T-helper 17 cell (primary cell): ENCODE data around the gene FTMT. TPM values are rescaled to one million over a fixed set of nuclear protein-coding genes. Genes with fewer than 3 reads are reported as not detected.

ENCODE experiments used
- ATAC-seq: fragments of 150-1000 bp; cut with Tn5 transposase; 2 replicates; pipeline ENCODE4 v1.10.0; 2021; ENCODE audit warnings: mild to moderate bottlenecking, moderate library complexity
- DNase-seq, 3 donors: peaks; one replicate each; pipeline versions ENCODE4 v3.0.0 to v3.0.0-alpha.2; 2020 to 2021
- H3K9me3 ChIP-seq: one replicate; pipeline ENCODE4 v1.7.0; 2013; ENCODE audit warnings: low read length, mild to moderate bottlenecking; ENCODE audit not compliant: control insufficient read depth, poor library complexity, severe bottlenecking
- H3K27ac Mint-ChIP-seq: one replicate; pipeline ENCODE4 v1.8.0; 2022; ENCODE audit warnings: mild to moderate bottlenecking, moderate library complexity, mixed read lengths
- H3K27me3 Mint-ChIP-seq: one replicate; pipeline ENCODE4 v1.8.0; 2022; ENCODE audit warnings: mixed read lengths
- H3K36me3 Mint-ChIP-seq: one replicate; pipeline ENCODE4 v1.8.0; 2022; ENCODE audit warnings: low read depth, mixed read lengths
- H3K4me1 Mint-ChIP-seq: one replicate; pipeline ENCODE4 v1.8.0; 2022; ENCODE audit warnings: mild to moderate bottlenecking, mixed read lengths
- H3K4me3 Mint-ChIP-seq: one replicate; pipeline ENCODE4 v1.8.0; 2022; ENCODE audit warnings: mild to moderate bottlenecking, moderate library complexity, mixed read lengths
- total RNA-seq, 4 donors: library from RNA in 2 of 4; stranded (reverse) in 2 of 4; gene quantifications; one replicate each; pipeline ENCODE4 v1.2.3 and lab custom pipeline; 2022 to 2026

Gene FTMT
- total RNA-seq, 2 donors from 2014 or later = not detected

GRCh38 chr5:121870489-121870888 is 18.8 kb downstream of the FTMT start:
- H3K27me3 Mint-ChIP-seq = peaks cover 5% of the 10 kb centered on the region
- H3K36me3 Mint-ChIP-seq = no peaks in the 10 kb centered on the region
- no peak for DNase-seq
- H3K4me1 Mint-ChIP-seq = peaks cover 2% of the 10 kb centered on the region
- ATAC-seq = no peak
- no peak overlapping the region for H3K27ac Mint-ChIP-seq
- no peak overlapping the region for H3K4me3 Mint-ChIP-seq
- H3K9me3 ChIP-seq = no peaks in the 10 kb centered on the region

DNA sequence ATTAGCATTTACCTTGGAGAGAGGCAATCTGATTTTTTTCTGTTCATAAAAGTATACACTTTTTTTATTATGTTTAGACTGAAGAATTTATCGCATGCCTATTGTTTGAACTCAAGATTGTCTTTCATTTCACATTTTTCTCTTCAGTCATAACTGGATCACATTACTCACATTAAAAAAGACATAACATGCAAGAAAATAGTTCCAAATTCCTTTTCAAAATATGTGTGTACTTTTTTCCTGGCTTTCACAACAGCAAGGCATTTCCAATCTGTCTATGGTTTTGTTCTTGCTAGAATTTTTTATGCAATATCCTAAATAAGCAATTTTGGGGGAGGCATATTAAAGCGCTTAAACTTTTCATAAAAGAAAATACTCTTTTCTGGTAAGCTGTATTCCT is 21.2 kb downstream of the FTMT start:
- H3K36me3 Mint-ChIP-seq = no peaks in the 10 kb centered on the region

GRCh38 chr5:121873409-121873808 is 21.7 kb downstream of the FTMT start:
- no peak overlapping the region for H3K27ac Mint-ChIP-seq
- no peaks in the 10 kb centered on the region for H3K27me3 Mint-ChIP-seq

More for the DNA sequence above, 21.2 kb downstream of the FTMT start:
- H3K9me3 ChIP-seq = no peaks in the 10 kb centered on the region
- Mint-ChIP-seq H3K27ac (no peak overlapping the region), H3K4me1 (peaks cover 2% of the 10 kb centered on the region), H3K27me3 (no peaks in the 10 kb centered on the region), H3K4me3 (no peak overlapping the region)
- no peak for ATAC-seq
- no peak for DNase-seq

GRCh38 chr5:121885630-121886029 is 33.9 kb downstream of the FTMT start:
- no peak overlapping the region for H3K4me3 Mint-ChIP-seq

More at GRCh38 chr5:121873409-121873808, 21.7 kb downstream of the FTMT start:
- Mint-ChIP-seq H3K4me1 (peaks cover 2% of the 10 kb centered on the region), H3K4me3 (no peak overlapping the region), H3K36me3 (no peaks in the 10 kb centered on the region)
- H3K9me3 ChIP-seq = no peaks in the 10 kb centered on the region
- ATAC-seq (no peak), DNase-seq (no peak)

DNA sequence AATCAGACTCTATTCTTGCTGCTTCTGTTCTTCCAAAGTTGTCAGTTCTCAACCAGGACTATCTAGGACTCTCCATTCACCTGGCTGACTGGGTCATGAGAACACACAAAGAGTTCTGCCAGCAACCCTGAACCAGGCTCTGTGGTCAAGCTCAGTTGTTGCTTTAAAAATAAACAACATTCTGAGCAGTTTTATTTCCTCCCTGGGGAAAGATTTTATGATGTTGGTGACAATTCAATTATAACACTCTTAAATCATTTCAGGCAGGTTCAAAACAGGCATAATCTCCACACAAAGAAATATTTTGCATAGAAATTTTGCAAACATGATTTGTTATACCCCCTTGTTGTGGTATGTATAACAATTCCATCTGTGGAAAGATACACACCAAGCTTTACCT is 36.0 kb downstream of the FTMT start:
- Mint-ChIP-seq H3K4me1 (no peaks in the 10 kb centered on the region), H3K36me3 (no peaks in the 10 kb centered on the region), H3K27me3 (no peaks in the 10 kb centered on the region), H3K4me3 (no peak overlapping the region), H3K27ac (no peak overlapping the region)
- ATAC-seq (no peak), DNase-seq (no peak)
- no peaks in the 10 kb centered on the region for H3K9me3 ChIP-seq

More at GRCh38 chr5:121885630-121886029, 33.9 kb downstream of the FTMT start:
- Mint-ChIP-seq H3K36me3 (no peaks in the 10 kb centered on the region), H3K4me1 (no peaks in the 10 kb centered on the region), H3K27ac (no peak overlapping the region), H3K27me3 (no peaks in the 10 kb centered on the region)
- no peaks in the 10 kb centered on the region for H3K9me3 ChIP-seq
- no peak for DNase-seq
- no peak for ATAC-seq

DNA sequence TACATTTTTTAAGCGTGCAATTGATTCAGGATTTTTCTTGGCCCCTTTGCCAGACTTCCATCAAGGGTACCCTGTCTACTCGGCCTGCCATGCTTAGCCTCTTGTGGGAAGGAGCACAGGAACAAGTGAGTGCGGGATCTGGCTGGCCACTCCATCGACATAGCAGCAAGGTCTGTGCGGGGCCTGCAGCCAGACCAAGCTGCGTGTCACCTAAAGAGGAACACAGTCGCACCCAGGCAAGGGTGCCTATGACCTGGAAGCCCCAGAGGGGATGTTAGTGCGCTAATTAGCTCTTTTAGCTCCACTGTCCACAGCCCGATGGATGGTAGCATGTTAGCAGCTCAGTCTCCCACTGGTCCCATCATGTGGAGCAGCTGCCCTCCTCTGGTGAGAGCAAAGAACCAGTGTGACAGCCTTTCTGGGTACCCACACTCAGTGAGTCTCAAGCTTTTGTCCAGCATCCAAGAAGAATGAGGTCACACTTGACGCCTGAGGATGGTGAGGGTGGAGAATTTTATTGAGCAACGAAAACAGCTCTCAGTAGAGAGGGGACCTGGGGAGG is 38.7 kb downstream of the FTMT start:
- Mint-ChIP-seq H3K4me3 (no peak overlapping the region), H3K27me3 (no peaks in the 10 kb centered on the region), H3K4me1 (no peaks in the 10 kb centered on the region), H3K36me3 (no peaks in the 10 kb centered on the region), H3K27ac (no peak overlapping the region)
- DNase-seq = no peak
- H3K9me3 ChIP-seq = no peaks in the 10 kb centered on the region
- no peak for ATAC-seq

GRCh38 chr5:121897341-121897740 is 45.7 kb downstream of the FTMT start:
- ATAC-seq = no peak

DNA sequence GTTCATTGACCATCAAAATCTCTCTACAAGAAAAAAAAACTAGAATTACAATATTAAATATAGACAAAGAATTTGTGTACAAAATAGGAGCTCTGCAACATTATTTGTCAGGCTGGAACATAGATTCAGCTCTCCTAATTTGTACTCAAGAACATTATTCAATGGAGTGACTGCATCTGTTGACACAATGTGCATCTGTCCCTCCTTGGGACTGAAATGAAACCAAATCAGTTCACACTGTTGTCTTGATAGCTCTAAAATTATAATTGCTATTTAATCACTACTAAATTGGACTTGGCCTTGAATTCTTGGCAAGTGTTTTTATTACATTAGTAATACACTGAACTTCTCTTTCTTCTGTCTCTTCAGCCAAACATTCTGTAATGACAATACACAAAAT is 47.7 kb downstream of the FTMT start:
- Mint-ChIP-seq H3K4me1 (peaks cover 3% of the 10 kb centered on the region), H3K27ac (no peak overlapping the region), H3K27me3 (no peaks in the 10 kb centered on the region), H3K4me3 (no peak overlapping the region), H3K36me3 (no peaks in the 10 kb centered on the region)
- no peak for ATAC-seq
- H3K9me3 ChIP-seq = no peaks in the 10 kb centered on the region
- DNase-seq = no peak

More at GRCh38 chr5:121897341-121897740, 45.7 kb downstream of the FTMT start:
- peaks cover 3% of the 10 kb centered on the region for H3K4me1 Mint-ChIP-seq
- no peaks in the 10 kb centered on the region for H3K36me3 Mint-ChIP-seq
- no peak for DNase-seq
- H3K4me3 Mint-ChIP-seq = no peak overlapping the region
- H3K27me3 Mint-ChIP-seq = no peaks in the 10 kb centered on the region
- H3K9me3 ChIP-seq = no peaks in the 10 kb centered on the region
- H3K27ac Mint-ChIP-seq = no peak overlapping the region

Other genes starting within 250 kb of the FTMT start
- 1 to 10 TPM; 7.6 to 9.6 TPM for gene SRFBP1, start 110.1 kb downstream of the FTMT start, total RNA-seq
- gene LOX, start 226.4 kb downstream of the FTMT start, total RNA-seq = under 1 TPM in 1 of 2 donors, not detected in 1; 0.65 TPM